K562 (cell line): ENCODE data around the gene RYR1. TPM values are rescaled to one million over a fixed set of nuclear protein-coding genes. Genes with fewer than 3 reads are reported as not detected.

Experiments
- ETV5 ChIP-seq: sonication (generic); formaldehyde crosslinking; IDR thresholded peaks from 2 replicates; pipeline ENCODE4 v1.4.0; 2020; ENCODE audit warnings: low read depth, mild to moderate bottlenecking, missing genetic modification reagents
- ETV6 ChIP-seq, 3 experiments: fragments of 150-350 bp in 1 of 3; sonication (generic) in 1 of 3; formaldehyde crosslinking in 1 of 3; IDR thresholded peaks; 2 replicates each; pipeline versions ENCODE4 v1.6.1 to v1.8.0; 2014 to 2022; ENCODE audit warnings: borderline replicate concordance in 2 of 3, low read depth in 2 of 3, antibody characterized with exemption in 1 of 3, low read length in 1 of 3, mild to moderate bottlenecking in 1 of 3, missing genetic modification reagents in 1 of 3
- FIP1L1 ChIP-seq: fragments of 200-400 bp; formaldehyde crosslinking; IDR thresholded peaks from 2 replicates; pipeline ENCODE4 v1.6.1; 2018; ENCODE audit warnings: mild to moderate bottlenecking, low read depth, low read length; ENCODE audit not compliant: poor library complexity, severe bottlenecking
- MCM2 ChIP-seq: fragments of 450-650 bp; IDR thresholded peaks from 2 replicates; pipeline ENCODE4 v1.6.1; 2017; ENCODE audit warnings: low read depth, mild to moderate bottlenecking
- MTF1 ChIP-seq: fragments of 250-450 bp; sonication (Bioruptor Pico); IDR thresholded peaks from 2 replicates; pipeline ENCODE4 v1.9.0; 2021; ENCODE audit warnings: moderate library complexity, mild to moderate bottlenecking, inconsistent platforms, borderline replicate concordance
- OTX1 ChIP-seq: fragments of 450-650 bp; formaldehyde crosslinking; IDR thresholded peaks from 2 replicates; pipeline ENCODE4 v1.4.0; 2022; ENCODE audit warnings: mild to moderate bottlenecking
- RHOXF2B ChIP-seq: fragments of 250-450 bp; sonication (Bioruptor Pico); conservative IDR thresholded peaks from 2 replicates; pipeline ENCODE4 v1.5.1; 2021
- SAP30 ChIP-seq: fragments of 200-600 bp; sonication (generic); IDR thresholded peaks from 2 replicates; pipeline ENCODE4 v1.6.1; 2012; ENCODE audit warnings: borderline replicate concordance, low read depth, mild to moderate bottlenecking, moderate library complexity, low read length, control low read depth, inconsistent platforms; ENCODE audit not compliant: insufficient read depth, poor library complexity, severe bottlenecking
- SIN3A ChIP-seq, 2 experiments: fragments of 150-350 bp in 1 of 2; IDR thresholded peaks; 2 replicates each; pipeline ENCODE4 v1.6.1; 2011 to 2016; ENCODE audit warnings: borderline replicate concordance in 2 of 2, low read depth in 2 of 2, low read length in 2 of 2, mild to moderate bottlenecking in 2 of 2, moderate library complexity in 2 of 2; ENCODE audit not compliant: control insufficient read depth in 1 of 2
- TEAD2 ChIP-seq: fragments of 450-650 bp; IDR thresholded peaks from 2 replicates; pipeline ENCODE4 v1.6.1; 2016; ENCODE audit warnings: missing genetic modification characterization, control low read depth, missing compliant biosample characterization
- ZNF551 ChIP-seq: fragments of 250-450 bp; sonication (Bioruptor Pico); IDR thresholded peaks from 2 replicates; pipeline ENCODE4 v1.5.0; 2021; ENCODE audit warnings: mild to moderate bottlenecking, moderate library complexity
- ZNF586 ChIP-seq: fragments of 450-650 bp; formaldehyde crosslinking; conservative IDR thresholded peaks from 2 replicates; pipeline ENCODE4 v1.4.0; 2020; ENCODE audit warnings: mild to moderate bottlenecking, moderate library complexity
- polyA plus RNA-seq, 8 experiments: library from polyadenylated mRNA; depleted of rRNA in 4 of 8; stranded (reverse) in 5 of 8; unstranded in 3 of 8; fragments of >200 nt; fragmentation: Nextera tagmentation in 2 of 8; fragmentation: Illumina TruSeq in 1 of 8; extraction: Ambion mirVana in 2 of 8; extraction: Trizol in 1 of 8; gene quantifications; 2 replicates each; pipeline versions ENCODE4 v1.2.1 to v1.2.3, GENCODE V29; 2011 to 2014; ENCODE audit warnings: inconsistent platforms in 1 of 8, missing spikeins in 1 of 8
- total RNA-seq, 7 experiments: library from RNA; depleted of rRNA in 6 of 7; stranded (reverse); fragments of >200 nt in 6 of 7; fragmentation: Illumina TruSeq in 2 of 7; extraction: Trizol in 2 of 7; gene quantifications; 2 replicates each; pipeline versions ENCODE4 v1.2.1 to v1.2.3, GENCODE V29; 2011 to 2021; ENCODE audit warnings: low replicate concordance in 1 of 7
- TF ChIP-seq, protein P1 (sequence below): fragments of 200-800 bp; sonication (Bioruptor generic); IDR thresholded peaks from 2 replicates; pipeline ENCODE4 v1.6.1; 2016; ENCODE audit warnings: missing genetic modification characterization, missing compliant biosample characterization
- TF ChIP-seq, protein P2 (sequence below): fragments of 450-650 bp; IDR thresholded peaks from 2 replicates; pipeline ENCODE4 v1.6.1; 2016; ENCODE audit warnings: borderline replicate concordance
- TF ChIP-seq, protein P3 (sequence below): fragments of 250-450 bp; sonication (Bioruptor Pico); IDR thresholded peaks from 2 replicates; pipeline ENCODE4 v1.5.0; 2021; ENCODE audit warnings: mild to moderate bottlenecking, borderline replicate concordance

Gene RYR1
- total and polyA plus RNA-seq, 9 of the 15 experiments (the other 6 are each of a cell fraction or from before 2014, with no cell fraction given) = 0.11 to 7.4 (median 3.7) TPM

DNA sequence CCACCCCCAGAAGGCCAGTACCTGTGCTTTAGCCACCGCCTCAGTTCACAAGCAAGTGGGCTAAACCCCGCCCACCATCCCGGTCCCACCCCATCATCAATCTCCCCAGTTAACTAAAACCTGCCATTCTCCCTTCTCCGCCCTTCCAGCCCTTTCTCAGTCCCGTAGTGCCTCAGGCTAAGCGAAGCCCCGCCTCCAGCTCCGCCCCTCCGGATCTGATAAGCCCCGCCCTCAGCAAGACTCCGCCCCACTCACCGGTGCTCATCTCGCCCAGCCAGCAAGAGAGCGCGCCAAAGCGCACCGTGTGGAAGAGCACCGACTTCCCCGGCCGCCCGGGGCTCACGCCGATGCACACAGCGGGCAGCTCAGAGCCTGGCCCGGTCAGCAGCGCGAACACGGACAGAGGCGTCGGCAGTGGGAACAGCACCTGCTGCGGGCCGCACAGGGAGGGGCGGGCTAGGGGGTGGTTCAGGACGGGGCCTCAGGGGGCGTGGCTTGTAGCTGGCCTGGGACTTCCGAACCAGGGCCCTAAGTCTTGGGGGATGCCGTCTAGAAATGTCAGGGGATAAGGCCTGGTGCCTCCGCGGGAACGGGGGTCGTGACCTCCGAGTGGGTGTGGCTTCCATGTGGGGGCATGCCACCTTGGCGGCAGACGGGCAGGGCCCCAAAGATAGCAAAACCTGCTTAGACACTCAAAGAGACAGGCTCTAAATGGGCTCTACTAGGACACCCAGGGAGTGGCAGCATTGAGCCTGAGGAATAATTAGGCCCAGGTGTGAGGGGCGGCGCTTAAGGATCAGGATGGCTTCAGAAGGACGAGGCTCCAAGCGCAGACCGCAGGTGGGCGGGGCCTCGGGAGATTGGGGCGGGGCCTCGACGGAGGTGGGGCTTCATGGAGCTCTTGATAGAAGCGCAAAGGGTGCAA lies 162.8 kb downstream of the RYR1 start (continued):
- TF ChIP-seq, protein P1, sequence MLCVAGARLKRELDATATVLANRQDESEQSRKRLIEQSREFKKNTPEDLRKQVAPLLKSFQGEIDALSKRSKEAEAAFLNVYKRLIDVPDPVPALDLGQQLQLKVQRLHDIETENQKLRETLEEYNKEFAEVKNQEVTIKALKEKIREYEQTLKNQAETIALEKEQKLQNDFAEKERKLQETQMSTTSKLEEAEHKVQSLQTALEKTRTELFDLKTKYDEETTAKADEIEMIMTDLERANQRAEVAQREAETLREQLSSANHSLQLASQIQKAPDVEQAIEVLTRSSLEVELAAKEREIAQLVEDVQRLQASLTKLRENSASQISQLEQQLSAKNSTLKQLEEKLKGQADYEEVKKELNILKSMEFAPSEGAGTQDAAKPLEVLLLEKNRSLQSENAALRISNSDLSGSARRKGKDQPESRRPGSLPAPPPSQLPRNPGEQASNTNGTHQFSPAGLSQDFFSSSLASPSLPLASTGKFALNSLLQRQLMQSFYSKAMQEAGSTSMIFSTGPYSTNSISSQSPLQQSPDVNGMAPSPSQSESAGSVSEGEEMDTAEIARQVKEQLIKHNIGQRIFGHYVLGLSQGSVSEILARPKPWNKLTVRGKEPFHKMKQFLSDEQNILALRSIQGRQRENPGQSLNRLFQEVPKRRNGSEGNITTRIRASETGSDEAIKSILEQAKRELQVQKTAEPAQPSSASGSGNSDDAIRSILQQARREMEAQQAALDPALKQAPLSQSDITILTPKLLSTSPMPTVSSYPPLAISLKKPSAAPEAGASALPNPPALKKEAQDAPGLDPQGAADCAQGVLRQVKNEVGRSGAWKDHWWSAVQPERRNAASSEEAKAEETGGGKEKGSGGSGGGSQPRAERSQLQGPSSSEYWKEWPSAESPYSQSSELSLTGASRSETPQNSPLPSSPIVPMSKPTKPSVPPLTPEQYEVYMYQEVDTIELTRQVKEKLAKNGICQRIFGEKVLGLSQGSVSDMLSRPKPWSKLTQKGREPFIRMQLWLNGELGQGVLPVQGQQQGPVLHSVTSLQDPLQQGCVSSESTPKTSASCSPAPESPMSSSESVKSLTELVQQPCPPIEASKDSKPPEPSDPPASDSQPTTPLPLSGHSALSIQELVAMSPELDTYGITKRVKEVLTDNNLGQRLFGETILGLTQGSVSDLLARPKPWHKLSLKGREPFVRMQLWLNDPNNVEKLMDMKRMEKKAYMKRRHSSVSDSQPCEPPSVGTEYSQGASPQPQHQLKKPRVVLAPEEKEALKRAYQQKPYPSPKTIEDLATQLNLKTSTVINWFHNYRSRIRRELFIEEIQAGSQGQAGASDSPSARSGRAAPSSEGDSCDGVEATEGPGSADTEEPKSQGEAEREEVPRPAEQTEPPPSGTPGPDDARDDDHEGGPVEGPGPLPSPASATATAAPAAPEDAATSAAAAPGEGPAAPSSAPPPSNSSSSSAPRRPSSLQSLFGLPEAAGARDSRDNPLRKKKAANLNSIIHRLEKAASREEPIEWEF (CRISPR knock-in tag) = no peak
- no peak for TF ChIP-seq ZNF551 (CRISPR knock-in tag)
- TF ChIP-seq, protein P2, sequence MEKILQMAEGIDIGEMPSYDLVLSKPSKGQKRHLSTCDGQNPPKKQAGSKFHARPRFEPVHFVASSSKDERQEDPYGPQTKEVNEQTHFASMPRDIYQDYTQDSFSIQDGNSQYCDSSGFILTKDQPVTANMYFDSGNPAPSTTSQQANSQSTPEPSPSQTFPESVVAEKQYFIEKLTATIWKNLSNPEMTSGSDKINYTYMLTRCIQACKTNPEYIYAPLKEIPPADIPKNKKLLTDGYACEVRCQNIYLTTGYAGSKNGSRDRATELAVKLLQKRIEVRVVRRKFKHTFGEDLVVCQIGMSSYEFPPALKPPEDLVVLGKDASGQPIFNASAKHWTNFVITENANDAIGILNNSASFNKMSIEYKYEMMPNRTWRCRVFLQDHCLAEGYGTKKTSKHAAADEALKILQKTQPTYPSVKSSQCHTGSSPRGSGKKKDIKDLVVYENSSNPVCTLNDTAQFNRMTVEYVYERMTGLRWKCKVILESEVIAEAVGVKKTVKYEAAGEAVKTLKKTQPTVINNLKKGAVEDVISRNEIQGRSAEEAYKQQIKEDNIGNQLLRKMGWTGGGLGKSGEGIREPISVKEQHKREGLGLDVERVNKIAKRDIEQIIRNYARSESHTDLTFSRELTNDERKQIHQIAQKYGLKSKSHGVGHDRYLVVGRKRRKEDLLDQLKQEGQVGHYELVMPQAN = peak; percentile 58; the same call in 1 of the 2 replicates
- peak; percentile 42 for TF ChIP-seq SAP30
- no peak for TF ChIP-seq ZNF586 (CRISPR knock-in tag)
- no peak for TF ChIP-seq TEAD2 (tag)
- no peak for TF ChIP-seq OTX1
- TF ChIP-seq SIN3A (IDR thresholded peaks at IDR 0.05; ENCODE audit: borderline replicate concordance in 2 of 2, control insufficient read depth in 1 of 2, low read depth in 2 of 2, low read length in 2 of 2) = no peak; a peak in 1 of 4 replicates
- 0 out of 2 replicates have a peak, but pooled peaks have one; percentile 41 for TF ChIP-seq ETV5 (CRISPR knock-in tag)
- TF ChIP-seq, protein P3, sequence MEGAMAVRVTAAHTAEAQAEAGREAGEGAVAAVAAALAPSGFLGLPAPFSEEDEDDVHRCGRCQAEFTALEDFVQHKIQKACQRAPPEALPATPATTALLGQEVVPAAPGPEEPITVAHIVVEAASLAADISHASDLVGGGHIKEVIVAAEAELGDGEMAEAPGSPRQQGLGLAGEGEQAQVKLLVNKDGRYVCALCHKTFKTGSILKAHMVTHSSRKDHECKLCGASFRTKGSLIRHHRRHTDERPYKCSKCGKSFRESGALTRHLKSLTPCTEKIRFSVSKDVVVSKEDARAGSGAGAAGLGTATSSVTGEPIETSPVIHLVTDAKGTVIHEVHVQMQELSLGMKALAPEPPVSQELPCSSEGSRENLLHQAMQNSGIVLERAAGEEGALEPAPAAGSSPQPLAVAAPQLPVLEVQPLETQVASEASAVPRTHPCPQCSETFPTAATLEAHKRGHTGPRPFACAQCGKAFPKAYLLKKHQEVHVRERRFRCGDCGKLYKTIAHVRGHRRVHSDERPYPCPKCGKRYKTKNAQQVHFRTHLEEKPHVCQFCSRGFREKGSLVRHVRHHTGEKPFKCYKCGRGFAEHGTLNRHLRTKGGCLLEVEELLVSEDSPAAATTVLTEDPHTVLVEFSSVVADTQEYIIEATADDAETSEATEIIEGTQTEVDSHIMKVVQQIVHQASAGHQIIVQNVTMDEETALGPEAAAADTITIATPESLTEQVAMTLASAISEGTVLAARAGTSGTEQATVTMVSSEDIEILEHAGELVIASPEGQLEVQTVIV = no peak
- TF ChIP-seq FIP1L1 = no peak
- no peak for TF ChIP-seq RHOXF2B
- no peak for TF ChIP-seq ETV6 (IDR thresholded peaks at IDR 0.05; ENCODE audit: borderline replicate concordance in 1 of 2, low read depth in 2 of 2, low read length in 1 of 2)
- TF ChIP-seq ETV6 (CRISPR knock-in tag; IDR thresholded peaks at IDR 0.05; ENCODE audit: borderline replicate concordance) = no peak
- no peak for TF ChIP-seq MTF1
- TF ChIP-seq MCM2 = no peak
